Measurements from ENCODE around the gene PARVA.

DNA sequence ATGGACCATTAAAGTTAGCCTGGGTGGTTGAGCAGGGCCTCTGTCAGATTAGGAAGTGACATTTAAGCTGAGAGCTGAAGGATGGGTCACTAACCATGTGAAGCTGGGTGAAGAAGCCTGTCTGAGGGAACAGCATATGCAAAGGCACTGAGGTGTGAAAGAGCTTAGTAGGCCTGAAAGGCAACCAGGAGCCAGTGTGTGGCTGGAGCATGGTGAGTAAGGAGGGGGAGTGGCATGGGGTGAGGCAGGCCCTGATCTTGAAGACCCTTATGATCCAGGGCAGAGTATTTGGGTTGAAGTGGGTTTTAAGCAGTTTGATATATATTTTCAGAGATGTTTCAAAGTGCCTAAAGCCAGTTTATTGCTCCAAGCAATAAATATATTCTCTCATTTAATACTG, 48.8 kb downstream of the PARVA start:
- TF ChIP-seq POLR2A (IDR thresholded peaks at IDR 0.05; ENCODE audit: low read depth, low read length) (no peak), POLR2AphosphoS5 (IDR thresholded peaks at IDR 0.05; ENCODE audit: low read depth, low read length) (no peak), TAF1 (IDR thresholded peaks at IDR 0.05; ENCODE audit: low read depth, low read length) (no peak), SPI1 (IDR thresholded peaks at IDR 0.05; ENCODE audit: low read depth, low read length) (no peak), PAX5 (IDR thresholded peaks at IDR 0.05; ENCODE audit: insufficient read depth, low read length, severe bottlenecking) (no peak)

Measured in GM12891 (cell line).